Cardiac fibroblast (primary cell): ENCODE results near the gene DUSP2.

Experiments
- DNase-seq, 2 donors: peaks; one replicate each; pipeline versions ENCODE4 v3.0.0 to v3.0.0-alpha.2; 2010; ENCODE audit warnings: low read depth in 2 of 2
- H3K4me3 ChIP-seq, 2 donors: replicated peaks in 1 of 2; 1 replicate in 1 of 2; 2 replicates in 1 of 2; pipeline ENCODE4 v1.5.1; 2011; ENCODE audit warnings: low read depth in 2 of 2, low read length in 2 of 2, mild to moderate bottlenecking in 2 of 2, moderate library complexity in 1 of 2
- CTCF ChIP-seq: IDR thresholded peaks from one replicate; pipeline ENCODE4 v1.5.1; 2011; ENCODE audit warnings: low read depth, mild to moderate bottlenecking, low read length, inconsistent platforms

The DUSP2 gene

DNA sequence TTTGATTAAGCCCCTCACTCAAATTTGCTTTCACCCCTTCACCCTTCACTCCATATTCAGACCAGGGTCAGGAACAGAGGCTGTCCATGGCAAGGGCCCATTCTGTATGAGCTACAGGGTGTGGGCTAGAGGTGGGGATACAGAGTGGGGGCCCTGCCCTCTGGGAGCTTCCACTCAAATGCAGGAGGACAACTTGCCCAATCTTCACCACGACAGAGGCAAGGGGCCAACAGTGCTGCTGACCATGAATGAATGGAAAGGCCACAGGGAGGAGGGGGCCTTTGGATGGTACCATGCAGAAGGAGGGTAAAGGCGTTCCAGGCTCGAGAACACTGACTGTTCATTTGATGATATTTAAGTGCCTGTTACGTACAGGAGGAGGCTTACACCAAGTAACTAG is 51.7 kb downstream of the DUSP2 start:
- no peak overlapping the region for H3K4me3 ChIP-seq
- no peak for TF ChIP-seq CTCF
- no peak for DNase-seq
